GM12874 (cell line): ENCODE data around the gene FOXL2.

Experiments
- CTCF ChIP-seq: IDR thresholded peaks from 2 replicates; pipeline ENCODE4 v1.5.1; 2011; ENCODE audit warnings: low read depth, mild to moderate bottlenecking, control low read depth, low read length, moderate library complexity; ENCODE audit not compliant: insufficient read depth

Gene FOXL2

DNA sequence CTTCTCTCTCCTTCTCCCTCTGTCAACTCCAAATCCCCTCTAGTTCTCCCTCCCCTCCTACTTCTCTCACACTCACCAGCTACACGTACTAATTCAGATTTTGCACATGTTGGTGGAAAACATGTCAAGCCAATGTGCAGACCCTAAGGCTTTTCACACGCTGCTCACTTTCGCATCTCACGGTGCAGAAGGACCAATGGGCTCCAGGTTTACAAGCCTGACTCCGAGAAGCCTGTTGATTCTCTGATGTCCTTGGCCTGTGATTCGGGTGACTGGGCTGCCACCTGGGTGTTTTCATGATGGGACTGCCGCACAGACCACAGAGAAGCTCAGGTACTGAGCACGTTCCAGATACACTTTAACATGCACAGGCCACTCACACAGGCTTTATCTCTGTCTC, 3.8 kb upstream of the FOXL2 start:
- no peak for TF ChIP-seq CTCF

- no peak for TF ChIP-seq CTCF
Observed at GRCh38 chr3:138950006-138950644, 3.2 kb upstream of the FOXL2 start.

DNA sequence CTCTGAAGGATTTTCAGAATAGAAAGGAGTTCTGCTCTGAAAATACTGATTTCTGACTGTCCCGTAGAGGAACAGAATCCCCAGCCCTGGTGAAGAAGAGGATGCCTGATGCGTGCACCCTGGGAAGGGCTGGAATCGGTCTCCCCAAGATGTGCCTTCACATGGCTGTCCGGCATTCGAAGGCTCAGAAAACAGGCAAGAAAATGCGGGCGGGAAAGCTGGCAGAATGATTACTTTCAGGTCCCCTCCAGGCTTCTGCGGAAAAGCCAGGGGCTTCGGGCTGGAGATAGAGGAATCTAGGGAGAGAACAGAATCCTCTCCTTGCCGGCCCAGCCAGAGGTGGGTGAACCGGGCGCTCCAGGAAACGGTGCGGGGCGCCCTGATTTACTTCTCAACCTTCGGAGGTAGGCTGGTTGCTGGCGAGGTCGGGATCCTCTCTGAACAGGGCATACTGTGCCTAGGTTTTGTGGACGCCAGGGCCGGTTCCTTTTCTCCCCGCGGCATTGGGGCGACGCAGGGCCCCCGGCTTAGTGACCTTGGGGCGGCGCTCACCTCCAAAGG, 2.6 kb upstream of the FOXL2 start:
- TF ChIP-seq CTCF = no peak

GRCh38 chr3:138949002-138949418, 2.1 kb upstream of the FOXL2 start:
- TF ChIP-seq CTCF = no peak

GRCh38 chr3:138948371-138949001, 1.5 kb upstream of the FOXL2 start:
- TF ChIP-seq CTCF = no peak

- no peak for TF ChIP-seq CTCF
Observed at GRCh38 chr3:138947495-138948121, 671 bp upstream of the FOXL2 start.
